Stimulated activated CD8-positive, alpha-beta memory T cell treated with anti-CD3 and anti-CD28 coated beads, Interleukin-7, amount 100 ng/mL, for 48 hours (primary cell): ENCODE data around the gene CSNK1D.

ENCODE experiments used
- DNase-seq, 2 donors: peaks; one replicate each; pipeline ENCODE4 v3.0.0-alpha.2; 2020; ENCODE audit warnings: low read depth in 1 of 2; ENCODE audit errors: extremely low read depth in 1 of 2

The CSNK1D gene

DNA sequence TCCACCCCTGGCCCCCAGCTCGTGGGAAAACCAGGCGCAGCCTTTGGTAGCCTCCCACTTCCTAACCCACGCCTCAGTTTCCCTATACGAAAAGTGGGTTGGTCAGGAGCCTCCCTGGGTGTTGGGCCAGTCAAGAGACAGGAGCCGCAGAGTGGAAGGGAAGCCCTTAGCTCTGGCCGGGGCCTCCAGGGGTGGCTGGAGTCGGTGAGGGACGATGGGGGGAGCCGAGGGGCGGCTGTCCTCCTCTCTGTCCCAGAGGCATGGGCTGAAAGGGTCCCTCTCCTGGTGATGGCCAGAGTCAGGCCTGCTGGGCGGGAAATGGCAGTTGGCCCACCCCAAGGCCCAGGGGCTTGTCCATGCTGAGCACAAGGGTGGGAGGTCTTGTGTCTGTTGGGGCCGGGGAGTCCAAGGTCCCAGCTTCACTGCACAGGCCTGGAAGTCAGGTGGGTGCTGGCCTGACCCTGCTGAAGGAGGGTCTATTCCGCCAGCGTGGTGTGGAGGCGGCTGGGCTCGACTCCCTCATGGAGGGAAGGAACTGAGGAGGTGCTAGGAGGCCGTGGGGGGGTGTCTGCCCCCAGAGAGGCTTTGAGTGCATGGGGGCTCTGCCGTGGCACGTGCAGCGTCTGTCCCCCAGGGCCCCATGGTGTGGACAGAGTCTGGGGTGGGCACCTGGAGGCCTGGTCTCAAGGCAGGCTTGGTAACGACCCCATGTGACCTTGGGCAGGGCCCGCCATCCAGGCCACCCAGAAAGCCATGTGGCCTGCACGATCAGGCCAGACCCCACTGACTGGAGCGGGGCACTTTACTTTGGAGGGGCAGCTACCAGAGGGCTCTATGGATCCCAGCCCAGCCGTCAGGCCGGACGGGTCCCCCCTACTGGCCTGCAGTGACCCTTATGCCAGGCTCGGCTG is 43.5 kb downstream of the CSNK1D start:
- DNase-seq, result no peak

GRCh38 chr17:82228842-82229697 is 44.4 kb downstream of the CSNK1D start, which contains the start of gene SLC16A3:
SLC16A3 (plus strand) TSS chr17:82229042; CDS start chr17:82236009, 6,967 bp downstream.
- no peak for DNase-seq

DNA sequence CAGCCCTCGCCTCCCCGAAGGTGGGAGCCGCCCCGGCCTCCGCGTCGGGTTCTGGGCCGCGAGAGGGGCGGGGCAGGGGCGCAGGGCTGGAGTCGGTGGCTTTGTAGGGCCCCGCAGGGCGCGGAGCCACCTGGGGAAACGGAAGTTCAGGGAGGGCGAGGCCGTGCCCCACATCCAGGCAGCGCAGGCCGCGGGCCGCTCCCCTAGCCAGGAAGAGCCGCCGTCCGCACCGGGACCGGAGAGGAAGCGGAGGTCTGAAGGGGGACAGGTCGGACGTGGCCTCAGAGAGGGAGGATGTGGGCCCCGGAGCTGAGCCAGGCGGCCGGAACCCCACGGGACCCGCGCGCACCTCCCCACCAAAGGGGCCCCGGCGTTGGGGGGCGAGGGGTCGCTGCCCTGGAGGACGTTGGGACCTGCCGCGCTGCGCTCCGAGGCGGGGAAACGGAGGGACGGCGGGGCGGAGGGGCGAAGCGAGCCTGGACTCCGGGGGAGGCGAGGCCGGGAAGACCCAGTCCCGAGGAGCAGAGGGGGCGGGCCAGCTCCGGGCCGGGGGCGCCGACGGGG is 45.1 kb downstream of the CSNK1D start:
- DNase-seq, result no peak

DNA sequence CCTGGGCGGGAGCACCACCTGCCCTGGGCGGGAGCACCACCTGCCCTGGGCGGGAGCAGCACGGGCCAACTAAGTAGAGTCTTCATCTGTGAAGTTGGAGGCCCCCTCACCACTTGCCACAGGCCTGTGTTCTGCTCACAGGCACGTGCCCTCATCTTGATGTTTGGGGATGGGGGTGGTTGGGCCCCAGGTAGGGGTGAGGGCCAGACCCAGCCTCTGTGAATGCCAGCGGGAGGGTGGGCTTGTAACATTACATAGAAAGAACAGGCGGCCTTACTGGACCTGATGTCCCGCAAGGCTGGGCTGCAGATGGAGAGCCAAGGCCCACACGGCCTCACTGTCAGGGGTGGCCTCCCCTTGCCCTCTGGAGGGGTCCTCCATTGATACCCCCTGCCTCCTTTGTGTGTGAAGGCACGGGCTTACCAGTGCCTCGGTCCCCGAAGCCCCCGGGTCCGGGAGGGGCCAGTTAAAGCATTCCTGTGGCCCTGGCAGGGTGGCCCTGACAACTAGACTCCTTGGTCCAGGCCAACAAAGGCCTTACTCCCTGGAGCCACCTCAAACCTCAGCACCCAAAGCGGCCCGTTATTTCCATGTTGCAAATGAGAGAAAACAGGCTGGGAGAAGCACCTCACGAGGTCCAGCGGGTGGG is 45.7 kb downstream of the CSNK1D start:
- DNase-seq, result no peak

DNA sequence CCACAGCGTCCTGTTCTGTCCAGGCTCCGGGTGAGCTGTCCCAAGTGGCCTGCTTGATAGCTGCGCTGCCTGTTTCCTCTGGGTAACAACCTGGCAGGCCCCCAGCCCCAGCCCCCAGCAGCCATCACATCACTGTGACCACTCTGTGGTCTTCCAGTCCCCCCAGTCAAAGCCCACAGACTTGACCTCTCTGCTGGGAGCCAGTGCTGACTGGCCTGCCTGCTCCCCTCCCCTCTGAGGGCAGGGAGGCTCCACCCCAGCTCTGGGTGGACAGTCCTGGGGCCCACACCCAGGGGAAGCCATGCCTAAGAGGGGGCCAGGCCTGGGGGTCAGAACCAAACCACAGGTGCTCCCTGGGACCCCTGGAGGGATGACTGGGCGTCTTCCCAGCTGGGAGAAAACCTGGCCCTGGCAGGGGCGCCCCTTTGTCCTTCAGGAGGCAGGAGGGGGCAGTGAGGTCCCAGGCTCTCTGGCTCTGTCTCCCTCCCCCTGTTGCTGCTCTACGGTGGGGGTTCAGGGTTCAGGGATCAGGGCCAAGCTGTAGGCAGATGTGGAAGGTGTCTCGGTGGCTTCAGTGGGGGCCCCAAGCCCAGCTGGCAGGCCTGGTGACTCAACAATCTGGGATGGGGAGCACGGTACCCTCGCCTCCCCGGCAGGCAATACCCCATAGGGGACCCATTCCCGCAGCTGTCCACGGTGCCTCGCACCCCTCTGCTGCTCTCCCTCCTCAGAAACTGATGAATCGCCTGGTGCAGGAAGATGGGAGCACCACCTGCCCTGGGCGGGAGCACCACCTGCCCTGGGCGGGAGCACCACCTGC is 46.5 kb downstream of the CSNK1D start:
- no peak for DNase-seq

DNA sequence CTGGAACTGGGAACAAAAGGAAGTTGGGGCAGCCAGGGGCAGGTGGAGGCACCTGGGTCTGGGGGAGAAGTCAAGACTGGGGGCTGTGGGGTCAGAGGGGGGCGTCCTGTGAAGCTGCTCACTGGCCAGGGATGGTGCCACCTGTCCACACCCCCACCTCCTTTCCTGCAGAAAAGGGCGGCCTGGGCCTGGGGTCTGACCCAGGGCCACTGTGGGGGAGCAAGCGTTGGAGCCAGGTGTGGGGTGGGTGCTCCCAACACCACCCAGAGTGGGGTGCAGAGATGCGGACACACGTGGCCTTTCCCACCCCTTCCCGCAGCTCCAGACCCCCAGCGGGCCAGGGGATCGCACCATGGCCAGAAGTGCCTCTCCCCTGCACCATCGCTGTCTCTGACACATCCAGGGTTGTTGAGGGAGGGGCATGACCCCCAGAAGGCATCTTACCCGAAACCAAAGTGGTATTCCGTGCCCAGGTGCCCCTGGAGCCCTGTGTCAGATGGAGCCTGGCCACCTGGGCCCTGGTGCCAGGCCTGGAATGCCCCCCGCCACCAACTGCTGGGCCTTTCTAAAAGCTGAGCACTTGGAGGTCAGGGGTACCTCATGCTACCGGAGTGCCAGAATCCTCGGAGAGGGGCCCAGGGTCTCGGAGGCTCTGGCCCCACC is 47.2 kb downstream of the CSNK1D start:
- DNase-seq, result no peak

DNA sequence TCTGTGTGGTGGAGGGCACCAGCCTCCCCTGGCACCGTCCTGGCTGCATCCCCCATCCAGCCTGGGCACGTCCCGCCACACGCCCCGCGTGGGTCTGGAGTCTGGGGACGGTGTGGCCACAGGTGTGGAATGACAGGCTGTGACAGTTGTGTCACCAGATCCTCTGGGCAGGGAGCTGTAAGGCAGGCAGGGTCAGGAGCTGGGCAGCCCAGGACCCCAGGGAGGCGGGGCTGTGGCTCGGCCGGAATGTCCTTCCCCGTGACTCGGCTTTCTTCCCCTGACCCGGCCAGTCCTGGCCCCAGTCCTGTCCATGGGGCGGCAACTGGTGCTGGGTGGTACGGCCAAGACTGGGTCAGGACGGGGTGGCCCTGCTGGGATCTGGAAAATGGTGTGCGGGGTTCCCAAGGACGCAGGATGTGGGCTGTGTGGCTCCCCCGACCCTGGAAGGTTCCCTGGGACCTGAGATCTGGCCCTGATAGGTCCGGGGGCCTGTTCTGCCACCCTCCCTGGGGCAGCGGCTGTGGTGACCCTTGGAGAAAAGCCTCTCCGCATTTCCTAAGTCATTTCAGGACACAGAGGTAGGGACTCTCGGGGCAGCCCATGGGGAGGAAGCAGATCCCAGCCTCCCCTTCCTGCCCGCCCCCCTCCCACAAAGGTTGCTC is 48.0 kb downstream of the CSNK1D start:
- DNase-seq, result no peak

DNA sequence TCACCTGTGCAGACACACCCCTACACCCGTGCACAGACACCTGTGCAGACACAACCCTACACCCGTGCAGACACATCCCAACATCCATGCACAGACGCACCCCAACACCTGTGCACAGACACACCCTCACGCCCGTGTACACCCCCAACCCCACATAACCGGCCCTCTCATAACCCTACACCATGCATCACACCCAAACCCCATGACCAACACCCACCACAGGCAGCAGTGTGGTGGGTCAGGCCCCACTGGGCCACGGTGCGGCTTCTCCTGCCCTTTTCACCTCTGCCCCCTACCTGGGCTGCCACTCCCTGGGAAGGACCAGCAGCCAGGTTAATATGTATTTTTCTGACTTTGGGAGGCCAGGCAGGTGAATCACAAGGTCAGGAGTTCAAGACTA is 48.8 kb downstream of the CSNK1D start:
- DNase-seq, result no peak

GRCh38 chr17:82223517-82223916 is 50.0 kb downstream of the CSNK1D start:
- no peak for DNase-seq

DNA sequence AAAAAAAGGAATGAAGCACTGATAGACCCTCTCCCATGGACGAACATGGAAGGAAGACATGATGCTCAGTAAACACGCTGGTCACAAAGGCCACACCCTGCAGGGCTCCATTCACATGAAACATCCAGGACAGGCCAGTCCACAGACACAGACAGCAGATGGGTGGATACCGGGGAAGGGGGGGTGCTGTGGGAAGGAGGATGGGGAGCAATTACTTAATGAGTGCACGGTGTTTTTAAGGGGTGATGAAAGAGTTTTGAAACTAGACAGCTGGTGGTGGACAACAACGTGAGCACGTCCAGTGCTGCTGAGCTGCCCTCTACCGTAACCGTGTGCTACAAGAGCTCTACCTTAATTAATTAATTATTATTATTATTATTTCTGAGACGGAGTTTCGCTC is 50.7 kb downstream of the CSNK1D start:
- no peak for DNase-seq

- no peak for DNase-seq
Measured at GRCh38 chr17:82221341-82221902, 52.1 kb downstream of the CSNK1D start.

DNA sequence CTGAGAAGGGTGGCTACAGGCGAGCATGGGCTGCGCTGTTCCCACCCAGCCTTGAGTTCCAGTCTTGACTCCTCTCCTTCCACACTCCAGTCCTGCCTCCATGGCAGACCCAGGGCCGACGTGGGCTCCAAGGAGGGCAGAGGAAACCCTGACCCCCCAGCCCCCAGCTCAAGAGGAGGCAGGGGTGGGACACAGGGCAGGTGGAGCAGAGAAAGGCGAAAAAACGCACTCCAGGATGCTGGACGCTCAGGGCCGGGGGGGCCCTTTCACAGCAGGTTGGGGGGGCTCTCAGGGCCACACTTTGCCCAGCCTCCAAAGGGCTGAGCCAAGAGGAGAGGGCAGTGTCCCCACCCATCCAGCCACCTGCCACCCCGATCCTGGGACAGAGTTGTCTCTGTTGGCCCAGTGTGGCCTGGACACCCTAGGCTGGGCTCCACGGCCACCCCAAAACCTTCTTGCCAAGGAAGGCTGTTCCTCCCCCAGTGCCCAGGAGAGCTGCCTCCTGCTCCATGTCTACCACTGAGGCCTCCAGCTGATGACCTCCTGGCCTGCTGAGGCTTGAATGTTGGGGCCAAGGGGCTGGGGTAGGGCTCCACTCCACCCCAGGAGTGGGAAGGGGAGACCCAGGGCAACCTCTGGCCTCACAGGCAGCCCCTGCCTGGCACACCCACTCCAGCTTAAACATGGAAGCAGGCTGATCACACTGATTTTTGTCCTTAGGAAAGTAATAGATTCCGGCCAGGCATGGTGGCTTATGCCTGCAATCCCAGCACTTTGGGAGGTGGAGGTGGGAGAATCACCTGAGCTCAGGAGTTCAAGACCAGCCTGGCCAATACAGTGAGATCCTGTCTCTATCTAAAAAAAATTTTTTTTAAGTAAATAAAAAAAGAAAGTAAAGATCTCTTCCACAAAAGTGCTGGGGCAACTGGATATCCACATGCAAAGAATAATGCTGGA is 53.5 kb downstream of the CSNK1D start:
- no peak for DNase-seq

GRCh38 chr17:82219083-82219482 is 54.4 kb downstream of the CSNK1D start:
- DNase-seq, result no peak

DNA sequence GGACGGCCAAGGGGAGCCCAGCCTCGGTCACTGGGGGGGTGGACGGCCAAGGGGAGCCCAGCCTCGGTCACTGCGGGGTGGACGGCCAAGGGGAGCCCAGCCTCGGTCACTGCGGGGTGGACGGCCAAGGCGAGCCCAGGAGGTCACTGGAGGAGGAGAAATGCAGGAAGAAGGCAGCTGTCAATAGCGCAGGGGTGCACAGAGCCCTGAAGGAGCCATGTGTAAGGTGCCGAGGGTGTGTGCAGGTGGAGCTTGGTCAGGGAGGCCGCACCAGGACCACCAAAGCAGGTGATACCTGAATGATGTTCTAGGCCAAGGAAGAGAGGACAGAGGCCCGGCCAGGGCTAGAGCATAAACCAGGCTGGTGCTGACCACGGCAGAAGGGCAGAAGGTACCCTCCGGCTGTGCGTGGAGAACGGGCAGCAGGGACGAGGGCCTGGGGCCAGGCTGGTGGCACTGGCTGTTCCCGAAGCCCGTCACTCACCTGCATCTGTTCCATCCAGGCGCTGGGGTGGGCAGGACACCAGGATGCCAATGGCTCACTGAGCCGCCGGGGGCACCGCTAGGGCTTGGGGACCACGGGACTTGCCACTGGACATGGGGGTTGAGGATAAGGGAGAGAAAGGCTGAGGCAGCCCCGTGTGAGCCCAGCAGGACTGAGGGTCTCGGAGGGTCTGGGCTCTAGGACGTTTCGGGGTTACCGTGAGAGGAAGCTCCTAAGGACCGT is 55.0 kb downstream of the CSNK1D start:
- DNase-seq, result no peak

- no peak for DNase-seq
Measured at GRCh38 chr17:82217530-82218204, 55.8 kb downstream of the CSNK1D start.

DNA sequence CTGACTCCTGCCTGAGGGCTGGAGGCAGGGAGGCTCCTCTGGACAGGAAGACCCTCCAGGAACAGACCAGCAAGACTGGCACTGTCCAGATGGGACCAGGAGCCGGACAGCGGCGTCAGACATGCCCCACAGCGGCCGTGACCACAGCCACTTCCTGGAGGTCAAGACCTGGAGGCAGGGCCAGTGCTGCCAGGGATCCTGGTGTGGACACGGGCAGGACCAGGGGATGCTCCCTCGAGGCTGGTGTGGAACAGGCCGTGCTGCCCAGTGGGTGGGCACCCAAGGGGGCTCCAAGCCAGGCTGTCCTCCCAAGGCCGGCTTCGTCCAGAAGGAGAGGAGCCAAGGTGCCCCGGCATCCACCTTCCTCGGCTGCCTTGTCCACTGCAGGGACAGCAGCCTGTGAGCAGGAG is 56.4 kb downstream of the CSNK1D start:
- DNase-seq, result no peak
